ENCODE results near the gene KCNMA1. TPM values are rescaled to one million over a fixed set of nuclear protein-coding genes. Genes with fewer than 3 reads are reported as not detected.
"Not testable (repeated sequence)": the region's sequence is repeated elsewhere in the genome, so short reads cannot be mapped to it uniquely, and the experiment has no call there.

The KCNMA1 gene
- total RNA-seq, 1 donor from 2014 or later: 0.21 TPM

DNA sequence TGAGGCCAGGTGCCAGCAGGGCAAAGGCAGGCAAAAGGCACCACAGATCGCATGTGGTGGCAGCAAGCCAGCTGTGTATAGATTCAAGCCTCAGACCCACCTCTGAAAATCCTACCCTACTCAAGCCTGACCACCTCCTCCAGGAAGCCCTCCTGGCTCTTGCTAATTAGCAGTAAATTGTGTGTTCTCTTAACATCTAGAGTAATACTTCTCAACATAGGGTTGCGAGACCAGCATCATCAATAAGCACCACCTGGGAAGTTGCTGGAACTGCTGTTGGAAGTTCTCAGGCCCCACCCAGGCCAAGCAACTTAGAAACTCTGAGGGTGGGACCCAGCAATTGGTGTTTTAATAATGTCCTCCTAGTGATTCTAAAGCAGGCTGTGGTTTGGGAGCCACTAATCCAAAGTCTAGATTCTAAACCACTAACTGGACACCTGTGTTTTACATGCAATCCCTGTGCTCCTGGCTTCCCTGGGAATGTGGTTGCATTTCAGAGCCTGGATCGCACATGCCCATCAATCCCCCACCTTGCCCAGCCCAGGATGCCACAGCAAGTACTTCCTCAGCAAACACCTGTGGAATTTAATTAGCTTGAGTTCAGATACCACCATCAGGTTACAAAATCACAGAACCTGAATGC, 46.2 kb downstream of the KCNMA1 start:
- intact Hi-C loops (cut with micrococcal nuclease): no loop called here
- Mint-ChIP-seq H3K4me1 (ENCODE audit: low read depth) (no peaks in the 10 kb centered on the region), H3K27ac (no peak overlapping the region), H3K9me3 (no peaks in the 10 kb centered on the region), H3K36me3 (ENCODE audit: low read depth) (no peaks in the 10 kb centered on the region), H3K4me3 (ENCODE audit: low read depth) (no peak overlapping the region), H3K27me3 (ENCODE audit: low read depth) (no peaks in the 10 kb centered on the region)
- DNase-seq (ENCODE audit: low spot score): no peak

DNA sequence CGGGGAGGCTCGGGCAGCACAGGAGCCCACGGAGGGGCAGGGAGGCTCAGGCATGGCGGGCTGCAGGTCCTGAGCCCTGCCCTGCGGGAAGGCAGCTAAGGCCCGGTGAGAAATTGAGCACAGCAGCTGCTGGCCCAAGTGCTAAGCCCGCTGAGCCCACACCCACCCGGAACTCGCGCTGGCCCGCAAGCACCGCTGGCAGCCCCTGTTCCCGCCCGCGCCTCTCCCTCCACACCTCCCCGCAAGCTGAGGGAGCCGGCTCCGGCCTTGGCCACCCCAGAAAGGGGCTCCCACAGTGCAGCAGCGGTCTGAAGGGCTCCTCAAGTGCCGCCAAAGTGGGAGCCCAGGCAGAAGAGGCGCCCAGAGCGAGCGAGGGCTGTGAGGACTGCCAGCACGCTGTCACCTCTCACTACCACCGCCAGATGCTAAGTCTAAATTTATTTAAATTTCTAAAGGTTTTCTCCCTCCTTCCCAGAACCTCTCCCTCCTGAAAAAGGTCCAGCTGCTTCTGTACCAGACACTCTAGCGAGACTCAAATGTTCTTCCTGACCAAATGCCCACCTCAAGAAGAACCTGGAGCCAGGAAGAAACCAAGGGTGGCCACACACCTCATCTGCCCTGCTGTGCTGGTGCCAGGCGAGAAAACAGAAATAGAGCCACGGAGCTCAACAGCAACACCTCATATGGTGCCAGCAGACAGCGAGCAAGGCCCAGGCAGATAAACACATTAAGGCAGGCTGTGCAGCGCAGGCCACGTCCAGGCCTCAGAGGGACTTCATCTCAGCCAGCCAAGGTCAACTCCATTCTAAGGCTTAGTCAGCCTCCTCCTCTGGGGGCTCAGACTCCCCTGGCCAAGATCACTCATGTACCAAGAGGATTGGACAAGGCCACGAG, 47.0 kb downstream of the KCNMA1 start:
- DNase-seq (ENCODE audit: low spot score): no peak
- H3K9me3 Mint-ChIP-seq: no peaks in the 10 kb centered on the region
- H3K36me3 Mint-ChIP-seq (ENCODE audit: low read depth): no peaks in the 10 kb centered on the region
- no peak overlapping the region for H3K27ac Mint-ChIP-seq
- no peaks in the 10 kb centered on the region for H3K4me1 Mint-ChIP-seq (ENCODE audit: low read depth)
- H3K27me3 Mint-ChIP-seq (ENCODE audit: low read depth): no peaks in the 10 kb centered on the region
- H3K4me3 Mint-ChIP-seq (ENCODE audit: low read depth): no peak overlapping the region
- intact Hi-C loops (cut with micrococcal nuclease): no loop called here

DNA sequence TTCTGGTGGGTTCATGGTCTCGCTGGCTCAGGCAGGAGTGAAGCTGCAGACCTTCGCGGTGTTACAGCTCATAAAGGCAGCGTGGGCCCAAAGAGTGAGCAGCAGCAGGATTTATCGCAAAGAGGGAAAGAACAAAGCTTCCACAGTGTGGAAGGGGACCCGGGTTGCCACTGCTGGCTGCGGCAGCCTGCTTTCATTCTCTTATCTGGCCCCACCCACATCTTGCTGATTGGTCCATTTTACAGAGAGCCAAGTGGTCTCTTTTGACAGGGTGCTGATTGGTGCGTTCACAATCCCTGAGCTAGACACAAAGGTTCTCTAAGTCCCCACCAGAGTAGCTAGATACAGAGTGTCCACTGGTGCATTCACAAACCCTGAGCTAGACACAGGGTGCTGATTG, 47.9 kb downstream of the KCNMA1 start:
- H3K9me3 Mint-ChIP-seq; H3K27ac Mint-ChIP-seq; H3K4me1 Mint-ChIP-seq (ENCODE audit: low read depth); intact Hi-C loops (cut with micrococcal nuclease); DNase-seq (ENCODE audit: low spot score); H3K36me3 Mint-ChIP-seq (ENCODE audit: low read depth); H3K27me3 Mint-ChIP-seq (ENCODE audit: low read depth); H3K4me3 Mint-ChIP-seq (ENCODE audit: low read depth): not testable (repeated sequence)

DNA sequence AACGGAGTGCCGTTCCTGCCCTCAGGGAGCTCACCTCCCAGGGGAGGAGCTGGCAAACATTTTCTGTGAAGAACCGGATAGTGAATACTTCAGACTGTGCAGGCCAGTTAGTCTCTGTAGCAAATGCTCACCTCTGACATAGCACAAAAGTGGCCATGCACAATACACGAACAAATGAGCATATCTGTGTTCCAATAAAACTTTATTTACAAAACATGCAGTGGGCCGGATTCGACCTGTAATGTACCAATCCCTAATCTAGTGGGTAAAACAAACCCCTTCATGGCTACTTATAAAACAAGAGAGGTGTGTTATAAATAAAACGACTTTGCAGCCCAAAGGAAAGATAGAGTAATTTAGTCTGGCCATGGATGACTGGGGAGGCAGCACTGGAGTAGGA, 48.7 kb downstream of the KCNMA1 start:
- H3K9me3 Mint-ChIP-seq: no peaks in the 10 kb centered on the region
- H3K36me3 Mint-ChIP-seq (ENCODE audit: low read depth): no peaks in the 10 kb centered on the region
- DNase-seq (ENCODE audit: low spot score): no peak
- no peak overlapping the region for H3K27ac Mint-ChIP-seq
- intact Hi-C loops (cut with micrococcal nuclease): no loop called here
- peaks cover under 1% of the 10 kb centered on the region for H3K4me1 Mint-ChIP-seq (ENCODE audit: low read depth)
- H3K27me3 Mint-ChIP-seq (ENCODE audit: low read depth): no peaks in the 10 kb centered on the region
- H3K4me3 Mint-ChIP-seq (ENCODE audit: low read depth): no peak overlapping the region

DNA sequence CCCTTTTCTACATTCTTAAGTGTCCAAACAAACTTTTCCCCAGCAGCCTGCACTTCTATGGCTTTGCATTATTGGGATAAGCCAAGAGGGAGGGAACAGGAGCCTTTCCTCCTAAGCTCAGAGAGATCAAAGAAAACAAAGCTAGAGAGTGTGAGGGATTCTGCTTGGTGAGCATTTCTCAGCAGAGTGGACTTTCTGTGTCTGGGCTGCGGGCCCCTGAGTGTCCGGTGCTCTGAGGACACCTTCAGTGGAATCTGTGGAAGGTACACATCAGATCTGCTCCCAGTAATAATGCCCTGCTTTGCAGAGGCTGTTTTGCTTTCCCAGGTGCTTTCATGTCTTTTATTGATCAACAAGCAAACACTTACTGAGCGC, 50.2 kb downstream of the KCNMA1 start:
- no peaks in the 10 kb centered on the region for H3K9me3 Mint-ChIP-seq
- no peaks in the 10 kb centered on the region for H3K36me3 Mint-ChIP-seq (ENCODE audit: low read depth)
- H3K4me3 Mint-ChIP-seq (ENCODE audit: low read depth): no peak overlapping the region
- H3K27me3 Mint-ChIP-seq (ENCODE audit: low read depth): no peaks in the 10 kb centered on the region
- H3K27ac Mint-ChIP-seq: no peak overlapping the region
- DNase-seq (ENCODE audit: low spot score): no peak
- intact Hi-C loops (cut with micrococcal nuclease): no loop called here
- peaks cover 8% of the 10 kb centered on the region for H3K4me1 Mint-ChIP-seq (ENCODE audit: low read depth)

DNA sequence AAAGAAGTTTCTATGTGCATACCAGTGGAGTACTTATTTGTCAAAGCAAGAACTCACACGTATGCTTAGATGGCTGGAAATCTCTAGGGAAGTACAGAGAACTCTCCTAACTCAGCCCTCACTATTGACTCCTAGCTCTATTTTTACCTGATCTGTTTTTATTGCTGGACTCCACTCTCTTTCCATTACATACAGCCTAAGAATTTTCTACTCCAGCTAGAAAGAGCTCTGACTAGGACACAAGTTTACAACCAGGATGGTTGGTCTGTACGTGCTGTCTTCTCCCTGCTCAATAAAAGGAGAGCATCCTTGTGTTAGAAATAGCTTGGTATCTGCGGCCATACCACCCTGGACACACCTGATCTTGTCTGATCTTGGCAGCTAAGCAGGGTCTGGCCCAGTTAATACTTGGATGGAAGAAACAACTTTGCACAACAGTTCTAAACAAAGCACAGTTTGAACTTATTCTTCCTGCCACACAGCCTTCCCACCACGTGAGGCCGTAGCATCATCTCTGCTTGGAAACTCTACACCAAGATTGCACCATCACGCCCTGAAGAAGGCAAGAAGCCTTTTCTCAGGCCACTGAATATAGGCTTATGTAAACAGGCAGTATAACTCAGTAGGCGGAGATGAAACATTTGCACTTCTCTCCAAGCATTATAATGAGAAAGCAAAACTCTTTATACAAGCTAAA, 50.7 kb downstream of the KCNMA1 start:
- H3K9me3 Mint-ChIP-seq: no peaks in the 10 kb centered on the region
- H3K4me3 Mint-ChIP-seq (ENCODE audit: low read depth): no peak overlapping the region

DNA sequence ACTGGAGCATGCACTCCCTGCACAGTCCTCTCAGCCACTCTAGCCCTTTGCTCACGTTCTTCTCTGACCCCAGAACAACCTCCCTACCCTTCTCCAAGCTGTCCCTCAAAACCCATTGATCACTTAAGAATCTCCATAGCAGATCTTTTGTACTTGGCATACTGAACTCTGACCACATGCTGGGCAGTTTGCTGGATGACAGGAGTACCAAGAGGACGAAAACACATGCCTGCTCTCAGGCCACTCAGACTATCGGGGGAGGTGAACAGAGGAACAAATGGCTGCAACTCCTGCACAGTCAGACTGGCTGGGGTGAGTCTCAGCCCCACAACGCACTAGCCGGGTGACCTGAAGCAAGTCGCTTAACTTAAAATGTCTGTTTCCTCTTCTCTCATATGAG, 52.7 kb downstream of the KCNMA1 start:
- Mint-ChIP-seq H3K9me3 (no peaks in the 10 kb centered on the region), H3K27me3 (ENCODE audit: low read depth) (no peaks in the 10 kb centered on the region), H3K36me3 (ENCODE audit: low read depth) (no peaks in the 10 kb centered on the region), H3K4me1 (ENCODE audit: low read depth) (peaks cover 8% of the 10 kb centered on the region), H3K27ac (no peak overlapping the region), H3K4me3 (ENCODE audit: low read depth) (no peak overlapping the region)
- no peak for DNase-seq (ENCODE audit: low spot score)
- intact Hi-C loops (cut with micrococcal nuclease): no loop called here

More for the DNA sequence above, 50.7 kb downstream of the KCNMA1 start:
- Mint-ChIP-seq H3K4me1 (ENCODE audit: low read depth) (peaks cover 8% of the 10 kb centered on the region), H3K27ac (no peak overlapping the region), H3K36me3 (ENCODE audit: low read depth) (no peaks in the 10 kb centered on the region), H3K27me3 (ENCODE audit: low read depth) (no peaks in the 10 kb centered on the region)
- no peak for DNase-seq (ENCODE audit: low spot score)
- intact Hi-C loops (cut with micrococcal nuclease): no loop called here

DNA sequence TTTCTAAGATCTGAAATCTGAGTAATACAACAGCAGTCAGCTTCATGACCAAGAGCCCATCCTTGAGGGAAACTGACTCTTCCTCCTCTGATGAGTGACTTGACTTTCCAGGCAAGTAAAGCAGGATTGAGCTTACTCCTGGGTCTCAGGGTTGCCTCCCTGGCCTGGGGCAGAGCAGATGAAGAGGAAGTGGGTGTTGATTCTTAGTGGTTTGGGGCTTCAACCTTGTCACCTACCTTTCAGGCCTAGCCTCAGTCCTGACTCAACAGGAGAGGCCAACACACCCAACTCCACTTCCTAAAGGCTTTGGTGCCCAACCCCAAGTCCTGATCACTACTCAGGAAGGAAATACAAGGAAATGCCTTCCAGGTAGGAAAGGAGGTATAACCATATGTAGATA, 54.1 kb downstream of the KCNMA1 start:
- no peaks in the 10 kb centered on the region for H3K36me3 Mint-ChIP-seq (ENCODE audit: low read depth)
- intact Hi-C loops (cut with micrococcal nuclease): no loop called here
- no peak overlapping the region for H3K4me3 Mint-ChIP-seq (ENCODE audit: low read depth)
- no peak for DNase-seq (ENCODE audit: low spot score)
- no peak overlapping the region for H3K27ac Mint-ChIP-seq
- peaks cover 8% of the 10 kb centered on the region for H3K4me1 Mint-ChIP-seq (ENCODE audit: low read depth)
- no peaks in the 10 kb centered on the region for H3K9me3 Mint-ChIP-seq
- H3K27me3 Mint-ChIP-seq (ENCODE audit: low read depth): no peaks in the 10 kb centered on the region

DNA sequence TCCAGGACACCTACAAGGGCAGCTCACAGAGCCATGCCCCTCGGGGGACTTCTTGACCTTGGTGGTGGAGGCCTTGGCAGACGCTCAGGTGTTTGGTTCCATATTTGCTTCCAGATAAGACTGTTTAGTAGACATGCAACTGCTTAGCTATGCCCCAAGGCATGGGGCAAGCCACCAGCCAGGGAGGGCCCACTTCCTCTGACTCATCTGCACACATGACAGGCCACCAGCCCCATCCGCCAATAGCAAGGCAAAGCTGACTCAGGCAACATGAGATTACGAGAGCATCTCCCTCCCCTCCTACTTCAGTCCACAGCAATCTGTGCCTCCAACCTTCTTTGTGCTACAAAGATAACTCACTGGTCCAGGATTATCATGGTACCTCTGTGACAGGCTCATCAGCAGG, 54.9 kb downstream of the KCNMA1 start:
- no peaks in the 10 kb centered on the region for H3K27me3 Mint-ChIP-seq (ENCODE audit: low read depth)
- H3K36me3 Mint-ChIP-seq (ENCODE audit: low read depth): no peaks in the 10 kb centered on the region
- no peak for DNase-seq (ENCODE audit: low spot score)
- peaks cover 8% of the 10 kb centered on the region for H3K4me1 Mint-ChIP-seq (ENCODE audit: low read depth)
- no peak overlapping the region for H3K4me3 Mint-ChIP-seq (ENCODE audit: low read depth)
- no peak overlapping the region for H3K27ac Mint-ChIP-seq
- intact Hi-C loops (cut with micrococcal nuclease): no loop called here
- no peaks in the 10 kb centered on the region for H3K9me3 Mint-ChIP-seq

DNA sequence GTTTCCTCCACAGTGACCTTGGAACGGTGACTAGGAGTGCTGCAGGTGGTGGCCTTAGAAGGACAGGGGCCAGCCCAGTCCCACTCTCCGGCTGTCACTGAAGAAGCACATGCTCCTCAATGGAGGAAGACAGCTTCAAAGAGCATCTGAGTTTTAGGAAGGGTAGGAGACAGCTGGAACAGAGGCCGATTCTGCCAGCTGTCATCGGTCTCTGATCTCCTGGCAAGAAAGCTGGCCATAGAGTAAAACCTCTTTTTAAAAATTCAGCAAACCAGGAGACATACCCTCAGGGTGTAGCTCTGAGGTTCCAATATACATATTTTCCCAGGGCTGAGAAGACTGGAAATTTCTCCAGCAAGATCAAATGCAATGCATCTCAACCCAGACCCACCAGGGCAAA, 55.9 kb downstream of the KCNMA1 start:
- H3K4me1 Mint-ChIP-seq (ENCODE audit: low read depth): peaks cover 8% of the 10 kb centered on the region
- no peak overlapping the region for H3K4me3 Mint-ChIP-seq (ENCODE audit: low read depth)
- H3K27ac Mint-ChIP-seq: no peak overlapping the region
- H3K27me3 Mint-ChIP-seq (ENCODE audit: low read depth): no peaks in the 10 kb centered on the region
- no peaks in the 10 kb centered on the region for H3K36me3 Mint-ChIP-seq (ENCODE audit: low read depth)
- no peaks in the 10 kb centered on the region for H3K9me3 Mint-ChIP-seq
- DNase-seq (ENCODE audit: low spot score): no peak
- intact Hi-C loops (cut with micrococcal nuclease): no loop called here

DNA sequence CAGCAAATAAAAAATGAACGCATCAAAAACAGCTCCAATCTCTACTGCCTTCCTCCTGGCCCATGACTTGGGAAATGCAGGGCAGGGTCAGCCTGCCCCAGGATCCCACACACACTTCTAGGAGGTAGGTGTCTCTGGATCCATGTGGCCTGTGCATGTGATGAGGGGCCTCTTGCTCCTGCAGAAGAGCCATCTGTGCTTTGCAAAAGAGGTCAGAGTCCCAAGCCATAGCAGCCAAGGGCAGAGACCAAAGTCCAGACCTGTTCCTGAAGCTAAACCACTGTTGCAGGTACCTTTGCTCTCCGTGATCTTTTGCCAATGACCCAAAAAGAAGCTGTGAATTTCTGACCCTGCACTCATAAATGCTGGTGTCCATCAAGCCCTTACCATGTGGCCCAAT, 57.1 kb downstream of the KCNMA1 start:
- no peak for DNase-seq (ENCODE audit: low spot score)
- Mint-ChIP-seq H3K27ac (no peak overlapping the region), H3K4me1 (ENCODE audit: low read depth) (peaks cover 8% of the 10 kb centered on the region), H3K4me3 (ENCODE audit: low read depth) (no peak overlapping the region), H3K9me3 (no peaks in the 10 kb centered on the region), H3K36me3 (ENCODE audit: low read depth) (no peaks in the 10 kb centered on the region), H3K27me3 (ENCODE audit: low read depth) (no peaks in the 10 kb centered on the region)
- intact Hi-C loops (cut with micrococcal nuclease): no loop called here

DNA sequence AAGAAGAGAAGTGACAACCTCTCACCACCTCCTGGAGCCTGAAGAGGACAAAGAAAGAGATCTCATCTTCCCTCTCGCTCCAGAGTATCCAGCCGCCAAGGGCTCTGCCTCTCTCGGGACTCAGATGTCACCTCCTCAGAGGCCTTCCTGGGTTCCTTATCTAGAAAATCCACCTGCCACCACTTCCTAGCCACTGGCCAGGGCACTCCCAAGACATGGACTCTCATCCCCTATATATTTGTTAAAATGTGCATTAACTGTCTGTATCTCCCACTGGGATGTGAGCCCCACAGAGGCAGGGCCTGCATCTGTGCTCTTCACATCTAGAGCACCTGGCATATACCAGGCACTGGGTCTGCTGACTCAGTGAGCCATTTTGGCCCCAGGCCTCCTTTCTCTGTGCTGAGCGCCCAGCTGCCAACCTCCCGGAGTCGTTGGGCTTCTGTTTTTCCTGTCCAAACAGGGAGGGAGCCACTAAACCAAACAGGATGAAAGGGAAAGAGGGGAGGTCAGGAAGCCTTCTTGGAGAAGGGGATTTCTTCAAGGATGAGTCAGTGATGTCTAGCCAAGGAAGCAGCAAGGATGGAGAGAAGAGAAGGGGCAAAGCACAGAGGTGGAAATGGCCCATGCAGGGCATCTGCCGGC, 58.9 kb downstream of the KCNMA1 start:
- Mint-ChIP-seq H3K27me3 (ENCODE audit: low read depth) (no peaks in the 10 kb centered on the region), H3K4me1 (ENCODE audit: low read depth) (peaks cover 6% of the 10 kb centered on the region), H3K27ac (no peak overlapping the region), H3K9me3 (no peaks in the 10 kb centered on the region), H3K4me3 (ENCODE audit: low read depth) (no peak overlapping the region), H3K36me3 (ENCODE audit: low read depth) (no peaks in the 10 kb centered on the region)
- intact Hi-C loops (cut with micrococcal nuclease): no loop called here
- no peak for DNase-seq (ENCODE audit: low spot score)

Data from activated T-helper 2 cell treated with anti-CD3 and anti-CD28 coated beads, Interferon-gamma antibody, Interleukin-2, Interleukin-4, amounts not matched to agents 10 μg/mL and 5 μg/mL and 100 μg/mL, durations not matched to agents 14 hours and 24 hours and 36 hours (primary cell).